22Rv1 (cell line): ENCODE results near the gene RABGAP1L.

ENCODE experiments used
- CTCF ChIP-seq: fragments of 450-650 bp; IDR thresholded peaks from 2 replicates; pipeline ENCODE4 v1.5.1; 2017; ENCODE audit warnings: mild to moderate bottlenecking
- ZFX ChIP-seq: fragments of 450-650 bp; IDR thresholded peaks from 2 replicates; pipeline ENCODE4 v1.6.1; 2017; ENCODE audit warnings: antibody characterized with exemption, borderline replicate concordance

DNA sequence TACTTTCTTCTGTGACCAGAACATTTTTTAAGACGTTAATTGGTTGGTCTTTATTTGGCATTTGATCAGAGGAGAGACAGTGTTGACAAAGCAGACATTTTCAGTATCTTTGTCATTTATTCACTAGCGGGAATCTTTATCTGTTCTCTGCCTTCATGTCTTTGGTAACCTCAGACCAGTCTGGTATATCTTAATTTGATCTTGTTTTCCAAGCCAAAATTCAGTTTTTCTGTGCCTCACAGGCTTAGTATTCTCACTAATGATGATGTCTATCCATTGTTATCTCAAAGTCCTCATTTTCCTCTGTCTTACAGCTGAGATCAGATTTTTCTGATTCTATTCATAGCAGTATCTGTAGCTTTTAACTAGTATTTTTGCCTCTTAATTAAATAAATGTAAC is 447.2 kb downstream of the RABGAP1L start:
- TF ChIP-seq ZFX (no peak), CTCF (no peak)
